Uterus (tissue), 4 donors: ENCODE measurements around the gene MACROH2A2. TPM values are rescaled to one million over a fixed set of nuclear protein-coding genes. Genes with fewer than 3 reads are reported as not detected.

Source experiments
- DNase-seq, 2 donors: peaks; one replicate each; pipeline ENCODE4 v3.0.0-alpha.2; 2019 to 2020
- H3K27ac ChIP-seq, 2 donors: fragments of 200-600 bp; sonication (generic); 1 replicate in 1 of 2; 2 replicates in 1 of 2; pipeline ENCODE4 v1.5.1; 2016 to 2018
- H3K27me3 ChIP-seq, 2 donors: fragments of 200-600 bp; sonication (generic); one replicate each; pipeline ENCODE4 v1.5.1; 2018 to 2019; ENCODE audit warnings: control low read depth in 1 of 2
- H3K36me3 ChIP-seq, 2 donors: fragments of 200-600 bp; sonication (generic); one replicate each; pipeline ENCODE4 v1.5.1; 2019; ENCODE audit warnings: control low read depth in 1 of 2
- H3K4me1 ChIP-seq, 2 donors: fragments of 200-600 bp; sonication (generic); one replicate each; pipeline ENCODE4 v1.5.1; 2018 to 2019; ENCODE audit warnings: control low read depth in 1 of 2
- H3K4me3 ChIP-seq, 2 donors: fragments of 200-600 bp; sonication (generic); 1 replicate in 1 of 2; 2 replicates in 1 of 2; pipeline ENCODE4 v1.5.1; 2018 to 2019; ENCODE audit warnings: mild to moderate bottlenecking in 1 of 2
- H3K9me3 ChIP-seq, 2 donors: fragments of 200-600 bp; sonication (generic); one replicate each; pipeline ENCODE4 v1.5.1; 2019; ENCODE audit warnings: control low read depth in 1 of 2
- POLR2A ChIP-seq, 2 donors: fragments of 450-650 bp; IDR thresholded peaks; one replicate each; pipeline ENCODE4 v1.6.1; 2016; ENCODE audit warnings: antibody characterized with exemption in 2 of 2, mild to moderate bottlenecking in 1 of 2, moderate library complexity in 1 of 2
- intact Hi-C: fragments of 100-400 bp; cut with DNase I; formaldehyde crosslinking; loops from one replicate; pipeline ENCODE4 v1.15.1; 2023; ENCODE audit warnings: low total_unique reads
- total RNA-seq, 4 donors: library from RNA; depleted of rRNA in 3 of 4; stranded (reverse); fragments of >200 nt in 3 of 4; gene quantifications; one replicate each; pipeline versions ENCODE4 v1.1.0 to v1.2.4, GENCODE V29; 2014 to 2023
- TF ChIP-seq, protein P1 (sequence below), 4 experiments: fragments of 200-600 bp in 2 of 4; fragments of 450-650 bp in 2 of 4; sonication (generic) in 2 of 4; IDR thresholded peaks; one replicate each; pipeline ENCODE4 v1.5.1; 2016 to 2019; ENCODE audit warnings: antibody characterized with exemption in 4 of 4, mild to moderate bottlenecking in 2 of 4, moderate library complexity in 1 of 4
- donor health status: DM: yes; HTN: yes; CAD: no.

MACROH2A2 gene
- total RNA-seq, 4 donors from 2014 or later, result 1.8 to 35.0 (median 9.4) TPM

DNA sequence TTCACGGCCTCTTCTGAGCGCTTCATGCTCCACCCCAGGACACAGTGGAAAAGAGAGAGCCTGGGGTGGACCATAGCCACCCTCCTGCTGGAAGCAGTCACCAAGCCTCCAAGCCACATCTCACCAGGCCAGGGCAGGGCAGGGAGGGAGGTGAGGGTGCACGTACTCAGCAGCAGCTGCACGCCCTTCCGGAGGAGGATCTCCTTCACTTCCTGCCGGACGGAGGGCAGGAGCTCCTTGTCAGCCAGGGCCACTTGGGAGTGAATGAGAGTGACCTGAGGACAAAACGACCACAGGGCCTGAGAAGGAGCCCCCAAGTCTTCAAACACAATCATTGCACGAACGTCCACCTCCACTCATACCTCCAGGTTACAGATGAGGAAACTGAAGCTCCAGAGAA, 65.0 kb downstream of the MACROH2A2 start:
- no peak overlapping the region for H3K27ac ChIP-seq
- H3K27me3 ChIP-seq, result no peaks in the 10 kb centered on the region
- TF ChIP-seq, protein P1, sequence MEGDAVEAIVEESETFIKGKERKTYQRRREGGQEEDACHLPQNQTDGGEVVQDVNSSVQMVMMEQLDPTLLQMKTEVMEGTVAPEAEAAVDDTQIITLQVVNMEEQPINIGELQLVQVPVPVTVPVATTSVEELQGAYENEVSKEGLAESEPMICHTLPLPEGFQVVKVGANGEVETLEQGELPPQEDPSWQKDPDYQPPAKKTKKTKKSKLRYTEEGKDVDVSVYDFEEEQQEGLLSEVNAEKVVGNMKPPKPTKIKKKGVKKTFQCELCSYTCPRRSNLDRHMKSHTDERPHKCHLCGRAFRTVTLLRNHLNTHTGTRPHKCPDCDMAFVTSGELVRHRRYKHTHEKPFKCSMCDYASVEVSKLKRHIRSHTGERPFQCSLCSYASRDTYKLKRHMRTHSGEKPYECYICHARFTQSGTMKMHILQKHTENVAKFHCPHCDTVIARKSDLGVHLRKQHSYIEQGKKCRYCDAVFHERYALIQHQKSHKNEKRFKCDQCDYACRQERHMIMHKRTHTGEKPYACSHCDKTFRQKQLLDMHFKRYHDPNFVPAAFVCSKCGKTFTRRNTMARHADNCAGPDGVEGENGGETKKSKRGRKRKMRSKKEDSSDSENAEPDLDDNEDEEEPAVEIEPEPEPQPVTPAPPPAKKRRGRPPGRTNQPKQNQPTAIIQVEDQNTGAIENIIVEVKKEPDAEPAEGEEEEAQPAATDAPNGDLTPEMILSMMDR (IDR thresholded peaks at IDR 0.05), result no peak
- no peak for TF ChIP-seq POLR2A (IDR thresholded peaks at IDR 0.05)
- no peaks in the 10 kb centered on the region for H3K9me3 ChIP-seq
- DNase-seq, result no peak
- no peak overlapping the region for H3K4me3 ChIP-seq
- H3K36me3 ChIP-seq, result no peaks in the 10 kb centered on the region
- intact Hi-C loops, result no loop called here
- H3K4me1 ChIP-seq, result no peaks in the 10 kb centered on the region

DNA sequence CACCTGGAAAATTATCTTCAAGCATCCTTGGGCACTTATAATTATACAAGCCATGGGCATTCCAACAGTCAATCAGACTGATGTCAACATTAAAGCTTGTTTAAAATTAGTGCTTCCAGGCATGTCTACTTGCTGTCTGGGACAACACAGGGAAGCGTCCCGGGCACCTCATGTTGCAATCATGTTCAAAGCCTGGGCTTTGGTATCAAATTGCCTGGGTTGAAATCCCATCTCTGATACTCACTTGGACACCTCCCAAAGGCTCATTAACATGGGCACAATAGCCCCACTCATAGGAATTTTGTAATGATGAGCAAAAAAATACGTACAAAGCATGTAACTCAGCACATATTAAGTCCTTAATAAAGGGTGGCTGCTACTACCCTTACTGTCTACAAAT, 65.5 kb downstream of the MACROH2A2 start:
- Histone ChIP-seq H3K9me3 (no peaks in the 10 kb centered on the region), H3K4me1 (no peaks in the 10 kb centered on the region), H3K27ac (no peak overlapping the region), H3K36me3 (no peaks in the 10 kb centered on the region), H3K4me3 (no peak overlapping the region), H3K27me3 (no peaks in the 10 kb centered on the region)
- TF ChIP-seq, protein P1 (IDR thresholded peaks at IDR 0.05), result no peak
- no peak for TF ChIP-seq POLR2A (IDR thresholded peaks at IDR 0.05)
- intact Hi-C loops, result no loop called here
- no peak for DNase-seq

DNA sequence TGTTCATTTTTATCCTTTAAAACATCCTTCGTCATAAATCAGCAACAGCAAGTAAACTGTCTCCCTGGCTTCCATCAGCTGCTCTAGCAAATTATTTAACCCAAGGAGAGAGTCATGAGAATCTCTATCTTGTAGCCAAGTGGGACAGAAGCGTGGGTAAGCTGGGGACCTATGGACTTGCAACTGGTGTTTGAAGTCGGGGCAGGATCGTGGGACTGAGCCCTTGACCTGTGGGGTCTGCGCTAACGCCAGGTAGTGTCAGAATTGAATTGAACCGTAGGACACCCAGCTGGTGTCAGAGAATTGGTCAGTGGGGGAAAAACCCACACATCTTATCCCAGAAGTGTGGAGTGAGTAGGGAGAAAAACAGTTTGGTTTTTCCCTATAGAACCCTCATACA, 66.6 kb downstream of the MACROH2A2 start:
- DNase-seq, result no peak
- Histone ChIP-seq H3K4me3 (no peak overlapping the region), H3K9me3 (no peaks in the 10 kb centered on the region), H3K27ac (no peak overlapping the region), H3K36me3 (no peaks in the 10 kb centered on the region), H3K27me3 (no peaks in the 10 kb centered on the region), H3K4me1 (no peaks in the 10 kb centered on the region)
- TF ChIP-seq POLR2A (IDR thresholded peaks at IDR 0.05), result no peak
- TF ChIP-seq, protein P1 (IDR thresholded peaks at IDR 0.05), result no peak
- intact Hi-C loops, result no loop called here

DNA sequence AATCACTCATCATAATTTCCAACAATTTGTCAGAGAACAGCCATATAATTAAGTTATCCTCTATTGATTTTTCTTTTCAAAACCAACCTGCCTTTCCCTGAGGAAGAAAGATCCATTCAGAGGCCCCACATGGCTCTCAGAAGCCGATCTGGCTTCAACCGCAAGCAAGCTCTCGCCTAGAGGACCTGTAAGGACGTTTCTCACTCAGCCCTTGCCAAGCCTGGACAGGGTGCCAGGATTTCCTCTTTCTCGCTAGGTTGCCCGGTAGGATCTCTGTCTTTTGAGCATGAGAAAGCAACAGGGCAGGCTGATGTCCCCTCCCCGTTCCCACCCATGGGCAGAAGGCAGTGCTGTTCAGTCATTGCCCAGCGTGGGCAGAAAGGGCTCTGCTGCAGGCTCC, 67.0 kb downstream of the MACROH2A2 start:
- intact Hi-C loops, result no loop called here
- DNase-seq, result no peak
- H3K4me1 ChIP-seq, result no peaks in the 10 kb centered on the region
- no peaks in the 10 kb centered on the region for H3K27me3 ChIP-seq
- TF ChIP-seq POLR2A (IDR thresholded peaks at IDR 0.05), result no peak
- TF ChIP-seq, protein P1 (IDR thresholded peaks at IDR 0.05), result no peak
- H3K27ac ChIP-seq, result no peak overlapping the region
- H3K36me3 ChIP-seq, result no peaks in the 10 kb centered on the region
- H3K4me3 ChIP-seq, result no peak overlapping the region
- H3K9me3 ChIP-seq, result no peaks in the 10 kb centered on the region

DNA sequence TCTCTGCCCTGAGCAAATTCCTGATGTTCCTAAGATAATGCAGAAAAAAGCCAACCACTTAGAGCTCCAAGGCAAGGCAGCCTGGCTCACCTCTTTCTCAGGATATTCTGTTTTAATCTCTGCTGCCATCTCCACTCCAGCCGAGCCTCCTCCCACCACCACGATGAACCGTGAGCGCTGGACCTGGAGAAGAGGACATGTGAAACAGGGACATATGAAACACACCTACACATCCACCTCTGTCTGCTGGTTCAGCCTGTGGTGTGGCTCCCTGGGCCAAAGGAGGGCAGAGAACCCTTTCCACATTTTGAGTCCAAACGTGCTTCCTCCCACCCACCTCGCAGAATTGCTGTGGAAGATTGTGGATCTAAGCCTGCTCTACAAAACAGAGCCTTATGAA, 67.8 kb downstream of the MACROH2A2 start:
- Histone ChIP-seq H3K4me3 (no peak overlapping the region), H3K4me1 (no peaks in the 10 kb centered on the region), H3K9me3 (no peaks in the 10 kb centered on the region), H3K27me3 (no peaks in the 10 kb centered on the region), H3K27ac (no peak overlapping the region), H3K36me3 (no peaks in the 10 kb centered on the region)
- intact Hi-C loops, result no loop called here
- DNase-seq, result no peak
- TF ChIP-seq, protein P1 (IDR thresholded peaks at IDR 0.05), result no peak
- TF ChIP-seq POLR2A (IDR thresholded peaks at IDR 0.05), result no peak
